Measurements from ENCODE around the gene USP21. TPM values are rescaled to one million over a fixed set of nuclear protein-coding genes. Genes with fewer than 3 reads are reported as not detected.

USP21 gene
- total RNA-seq, 1 experiment from 2014 or later, result 41.9 TPM

GRCh38 chr1:161159913-161160243 lies 578 bp downstream of the USP21 start:
- TF ChIP-seq TCF7L2 (IDR thresholded peaks at IDR 0.05; ENCODE audit: low read depth, low read length) (no peak), REST (IDR thresholded peaks at IDR 0.05; ENCODE audit: insufficient read depth in 1 of 2, low read depth in 2 of 2, low read length in 1 of 2) (no peak), SIN3A (IDR thresholded peaks at IDR 0.05; ENCODE audit: borderline replicate concordance, insufficient read depth, low read depth, low read length) (no peak), CTCF (IDR thresholded peaks at IDR 0.05) (no peak), POLR2AphosphoS5 (IDR thresholded peaks at IDR 0.05; ENCODE audit: low read depth, low read length) (no peak)
- peaks cover 23% of the 10 kb centered on the region for H3K4me1 ChIP-seq (ENCODE audit: control insufficient read depth, insufficient read depth, low read length)
- POLR2A ChIA-PET, result no interaction called here
- H3K9me3 ChIP-seq (ENCODE audit: control insufficient read depth, insufficient read depth, low read depth, low read length), result no peaks in the 10 kb centered on the region
- intact Hi-C loops (cut with micrococcal nuclease; ENCODE audit: unreplicated experiment) (no loop called here), in situ Hi-C loops (cut with HindIII; ENCODE audit: low pct_unique_long_range_greater_than_20kb, low sequenced_read_pairs) (no loop called here)
- DNase-seq (ENCODE audit: low read depth, low spot score) (no peak), ATAC-seq (no peak)
- H3K27ac ChIP-seq (ENCODE audit: low read length), result peak overlapping the region; percentile 91
- H3K4me3 ChIP-seq (ENCODE audit: low read depth in 2 of 2, low read length in 2 of 2), result peak overlapping the region; percentile 82 to 90
- H3K27me3 ChIP-seq (ENCODE audit: control insufficient read depth, insufficient read depth, low read length), result no peaks in the 10 kb centered on the region
- H3K36me3 ChIP-seq (ENCODE audit: control insufficient read depth, insufficient read depth, low read length), result peaks cover 11% of the 10 kb centered on the region
- no TSS peak for BruUV-seq (replicated peaks)
- CTCF ChIA-PET, result no interaction called here

- intact Hi-C loops (cut with micrococcal nuclease; ENCODE audit: unreplicated experiment), result no loop called here
- no peak overlapping the region; a peak in 1 of 4 replicates for H3K4me3 ChIP-seq (ENCODE audit: low read depth in 2 of 2, low read length in 2 of 2)
- BruUV-seq (replicated peaks), result no TSS peak
- TF ChIP-seq SIN3A (IDR thresholded peaks at IDR 0.05; ENCODE audit: borderline replicate concordance, insufficient read depth, low read depth, low read length) (no peak), CTCF (IDR thresholded peaks at IDR 0.05) (no peak), REST (IDR thresholded peaks at IDR 0.05; ENCODE audit: insufficient read depth in 1 of 2, low read depth in 2 of 2, low read length in 1 of 2) (no peak), POLR2AphosphoS5 (IDR thresholded peaks at IDR 0.05; ENCODE audit: low read depth, low read length) (no peak), TCF7L2 (IDR thresholded peaks at IDR 0.05; ENCODE audit: low read depth, low read length) (no peak)
- ATAC-seq, result no peak
- in situ Hi-C loops (cut with HindIII; ENCODE audit: low pct_unique_long_range_greater_than_20kb, low sequenced_read_pairs), result no loop called here
- ChIA-PET CTCF (no interaction called here), POLR2A (no interaction called here)
- H3K36me3 ChIP-seq (ENCODE audit: control insufficient read depth, insufficient read depth, low read length), result peaks cover 11% of the 10 kb centered on the region
- H3K27ac ChIP-seq (ENCODE audit: low read length), result no peak overlapping the region
- H3K27me3 ChIP-seq (ENCODE audit: control insufficient read depth, insufficient read depth, low read length), result no peaks in the 10 kb centered on the region
- H3K4me1 ChIP-seq (ENCODE audit: control insufficient read depth, insufficient read depth, low read length), result peaks cover 26% of the 10 kb centered on the region
- no peaks in the 10 kb centered on the region for H3K9me3 ChIP-seq (ENCODE audit: control insufficient read depth, insufficient read depth, low read depth, low read length)
- no peak for DNase-seq (ENCODE audit: low read depth, low spot score)
These were observed 1.4 kb downstream of the USP21 start for GRCh38 chr1:161160671-161161145.

All from Panc1 (cell line).